TTC549 (cell line): ENCODE data around the gene ABCA2.

Experiments
- FAIRE-seq: peaks from 2 replicates; lab custom pipeline; 2012; peaks lifted over from hg19 to GRCh38; lab: Jason Lieb, UNC

The ABCA2 gene

DNA sequence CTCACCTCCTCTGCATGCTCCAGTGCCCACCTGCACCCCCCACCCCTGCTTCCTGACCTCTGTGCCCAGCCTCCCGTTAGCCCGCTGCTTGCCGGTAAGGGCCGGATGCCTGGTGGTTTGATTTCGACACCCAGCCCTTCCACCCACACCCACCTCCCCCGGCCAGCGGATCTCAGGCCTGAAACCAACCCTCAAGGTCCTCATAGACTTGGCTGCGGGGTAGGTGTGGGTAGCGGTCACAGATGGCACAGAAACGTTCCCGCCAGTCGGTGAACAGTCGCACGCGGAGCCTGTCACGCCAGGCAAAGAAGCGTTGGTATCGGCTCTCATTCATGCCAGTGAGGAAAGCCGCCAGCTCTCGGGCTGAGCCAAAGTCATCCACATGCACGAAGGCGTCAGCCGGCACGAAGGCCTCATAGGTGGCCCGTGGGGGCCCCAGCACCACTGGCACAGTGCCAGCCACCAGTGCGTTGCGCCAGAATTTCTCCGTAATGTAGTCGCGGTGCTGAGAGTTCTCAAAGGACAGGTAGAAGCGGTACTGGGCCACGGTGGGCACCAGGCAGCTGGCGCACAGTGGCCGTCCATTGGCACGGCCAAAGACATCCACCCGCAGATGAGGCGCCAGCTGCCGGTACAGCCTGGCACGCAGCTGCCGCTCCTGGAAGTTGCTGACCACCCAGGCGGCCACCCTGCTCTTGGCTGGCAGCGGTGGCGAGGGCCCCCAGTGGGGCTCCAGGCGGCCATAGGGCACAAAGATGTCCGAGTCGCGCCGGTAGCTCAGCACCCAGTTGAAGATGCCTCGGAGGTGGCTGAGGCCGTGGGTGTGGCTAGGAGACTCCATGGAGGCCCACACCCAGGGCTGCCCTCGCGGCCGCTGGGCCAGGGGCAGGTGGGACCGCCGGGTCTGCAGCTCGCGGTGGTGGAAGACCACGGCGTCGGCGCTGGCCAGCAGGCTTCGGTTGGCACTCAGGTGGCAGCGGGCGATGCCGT lies 2.8 kb upstream of the ABCA2 start:
- FAIRE-seq: no peak

- no peak for FAIRE-seq
Observed at GRCh38 chr9:137030006-137030405, 2.0 kb upstream of the ABCA2 start.

DNA sequence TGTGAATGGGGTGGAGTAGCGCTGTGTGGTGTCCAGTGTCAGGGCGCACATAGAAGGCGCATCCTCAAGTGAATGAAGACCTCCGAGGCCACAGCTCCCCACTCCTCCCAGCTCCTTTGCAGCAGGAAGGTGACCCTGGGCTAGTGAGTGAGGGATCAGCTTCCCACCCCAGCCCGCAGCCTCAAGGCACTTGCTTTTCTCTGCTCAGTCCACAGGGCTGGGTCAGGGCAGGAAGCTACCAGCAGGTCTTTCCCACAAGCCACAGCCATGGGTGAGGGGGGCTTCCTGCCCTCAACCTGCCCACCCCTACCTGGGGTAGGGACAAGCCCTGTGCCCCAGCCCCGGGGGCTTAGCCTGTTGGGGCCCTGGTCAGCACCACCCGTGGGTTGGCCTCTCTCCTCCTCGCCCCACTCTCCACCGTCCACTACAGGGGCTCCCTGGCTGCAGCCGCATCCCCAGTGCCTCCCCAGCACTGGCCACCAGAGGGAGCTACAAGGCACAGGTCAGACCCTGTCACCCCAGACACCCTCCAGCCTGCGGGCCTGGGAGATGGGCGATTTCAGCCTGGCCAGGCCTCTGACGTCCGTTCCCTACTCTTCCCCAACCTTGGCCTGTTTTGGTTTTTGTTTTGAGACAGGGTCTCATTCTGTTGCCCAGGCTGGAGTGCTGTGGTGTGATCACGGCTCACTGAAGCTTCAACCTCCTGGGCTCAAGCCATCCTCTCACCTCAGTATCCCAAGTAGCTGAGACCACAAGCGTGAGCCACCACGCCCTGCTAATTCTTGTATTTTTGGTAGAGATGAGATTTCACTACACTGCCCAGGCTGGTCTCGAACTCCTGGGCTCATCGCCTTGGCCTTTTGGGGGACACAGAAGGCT lies 1.3 kb upstream of the ABCA2 start:
- FAIRE-seq: no peak

DNA sequence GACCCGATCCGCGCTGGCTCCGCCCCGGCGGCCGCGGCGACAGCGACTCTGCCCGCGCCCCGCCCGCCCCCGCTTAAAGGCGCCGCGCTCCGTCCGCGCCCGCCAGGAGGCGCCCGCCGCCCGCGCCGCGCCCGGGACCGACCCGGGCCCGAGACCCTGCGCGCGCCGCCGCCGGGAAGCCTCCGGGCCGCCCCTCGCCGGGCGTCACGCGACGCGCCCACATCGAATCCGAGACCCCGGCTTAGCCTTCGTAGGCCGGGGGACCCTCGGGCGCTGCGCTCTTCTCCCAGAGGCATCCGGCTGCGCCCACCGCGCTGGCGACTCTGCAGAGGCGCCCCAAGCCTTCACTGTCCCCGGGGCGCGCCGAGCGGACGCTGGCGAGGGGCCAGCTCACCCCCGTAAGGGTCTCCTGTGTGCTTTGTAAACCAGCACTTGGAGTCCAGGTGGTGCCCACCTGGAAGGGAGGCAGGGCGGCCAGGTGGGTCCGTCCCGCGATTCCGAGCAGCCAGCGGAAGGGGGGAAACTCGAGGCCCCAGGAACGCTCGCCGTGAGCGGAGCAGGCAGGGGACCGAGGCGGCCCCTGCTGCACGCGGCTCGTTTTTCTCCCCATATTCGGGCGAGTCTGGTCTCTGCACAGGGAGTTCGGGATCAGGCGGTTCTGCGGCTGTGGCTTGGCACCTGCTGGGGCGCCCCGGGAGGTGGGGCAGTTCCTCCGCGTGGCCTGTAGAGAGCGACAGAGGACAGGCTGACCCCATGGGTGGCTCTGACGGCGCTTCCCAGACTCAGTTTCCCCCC lies 423 bp upstream of the ABCA2 start:
- no peak for FAIRE-seq

- FAIRE-seq: no peak
Observed at GRCh38 chr9:137026828-137027227, 1.2 kb downstream of the ABCA2 start.

- no peak for FAIRE-seq
Observed at GRCh38 chr9:137026384-137026783, 1.7 kb downstream of the ABCA2 start.

DNA sequence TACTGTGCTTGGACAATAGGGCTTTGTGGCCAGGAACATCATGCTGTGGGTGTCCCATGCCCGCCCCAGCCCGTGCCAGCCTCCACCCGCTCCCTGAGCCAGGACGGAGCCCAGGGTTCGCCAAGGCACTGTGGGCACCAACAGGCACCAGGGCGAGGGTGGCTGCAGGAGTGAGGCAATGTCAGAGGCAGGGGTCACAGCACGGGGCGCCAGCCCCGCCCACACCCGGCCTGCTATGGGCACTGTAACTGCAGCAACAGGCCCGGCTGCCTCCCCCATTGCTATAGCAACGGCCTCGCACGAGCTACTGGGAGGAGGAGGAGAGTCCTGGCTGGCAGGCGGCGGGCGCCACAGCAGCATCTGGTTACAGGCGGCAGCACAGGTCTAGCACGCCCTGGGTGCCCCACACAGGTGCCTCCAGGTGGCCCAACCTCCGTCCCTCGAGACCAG lies 2.5 kb downstream of the ABCA2 start:
- no peak for FAIRE-seq

- FAIRE-seq: no peak
Observed at GRCh38 chr9:137023583-137023991, 4.5 kb downstream of the ABCA2 start.

DNA sequence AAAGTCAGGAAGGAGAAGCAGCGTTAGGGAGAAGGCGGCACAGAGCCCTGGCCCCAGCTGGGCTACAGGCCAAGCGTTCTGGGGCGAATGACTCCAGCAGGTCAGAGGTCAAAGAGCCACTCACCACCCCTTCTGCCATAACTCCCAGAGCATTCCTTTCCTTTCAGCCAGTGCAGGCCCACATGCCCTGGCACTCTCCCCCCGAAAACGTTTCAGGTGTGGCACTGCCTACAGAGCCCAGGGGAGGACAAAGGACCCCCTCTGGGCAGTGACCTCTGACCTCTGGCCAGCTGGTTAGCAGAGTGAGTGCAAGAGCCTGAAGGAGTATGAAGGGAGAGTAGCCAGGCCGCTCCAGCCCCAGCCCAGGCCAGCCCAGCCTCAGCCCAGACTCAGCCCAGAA lies 4.9 kb downstream of the ABCA2 start:
- FAIRE-seq: no peak

DNA sequence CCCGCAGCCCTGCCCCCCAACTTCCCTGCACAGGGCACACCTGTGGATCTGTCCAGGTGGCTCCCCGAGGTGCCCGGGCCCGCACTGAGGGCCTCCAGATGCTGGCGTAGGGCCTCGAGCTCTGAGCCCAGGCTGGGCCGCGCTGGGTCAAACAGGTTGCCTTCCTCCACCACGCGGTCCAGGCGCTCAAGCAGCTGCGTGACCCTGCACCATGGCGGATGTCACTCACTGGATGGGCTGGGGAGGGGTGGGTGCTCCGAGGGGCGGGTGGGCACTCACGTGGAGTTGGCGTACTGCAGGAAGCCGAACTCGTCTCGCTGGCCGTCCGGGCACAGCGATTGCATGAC lies 5.4 kb downstream of the ABCA2 start:
- no peak for FAIRE-seq

DNA sequence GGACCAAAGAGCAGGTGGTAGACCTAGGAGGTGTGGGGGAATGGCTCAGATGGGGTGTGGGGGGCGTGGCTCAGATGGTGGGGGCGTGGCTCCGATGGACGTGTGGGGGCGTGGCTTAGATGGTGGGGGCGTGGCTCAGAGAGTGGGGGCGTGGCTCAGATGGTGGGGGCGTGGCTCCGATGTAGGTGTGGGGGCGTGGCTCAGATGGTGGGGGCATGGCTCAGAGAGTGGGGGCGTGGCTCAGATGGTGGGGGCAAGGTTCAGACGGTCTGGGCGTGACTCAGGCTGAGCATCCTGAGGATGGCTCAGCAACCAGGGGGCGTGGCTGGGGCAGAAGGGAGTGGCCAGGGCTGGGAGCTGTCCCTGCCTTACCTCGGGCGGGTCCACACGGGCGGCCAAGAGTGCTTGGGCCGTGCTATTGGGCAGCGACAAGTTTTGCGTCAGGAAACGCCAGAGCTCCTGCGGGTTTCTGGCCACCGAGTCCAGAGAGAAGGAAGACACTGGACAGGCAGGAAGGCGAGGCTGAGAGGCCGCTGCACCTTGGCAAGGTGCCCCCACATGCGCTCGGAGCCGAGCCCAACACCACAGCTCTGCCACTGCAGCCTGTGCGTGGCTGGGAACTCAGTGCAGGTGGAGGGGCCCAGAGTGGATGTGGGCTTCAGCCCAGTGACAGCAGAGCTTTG lies 5.9 kb downstream of the ABCA2 start:
- peak; percentile 41 for FAIRE-seq

- FAIRE-seq: no peak
Observed at GRCh38 chr9:137021568-137021978, 6.5 kb downstream of the ABCA2 start.

GRCh38 chr9:137020771-137021567 lies 7.1 kb downstream of the ABCA2 start:
- no peak for FAIRE-seq

DNA sequence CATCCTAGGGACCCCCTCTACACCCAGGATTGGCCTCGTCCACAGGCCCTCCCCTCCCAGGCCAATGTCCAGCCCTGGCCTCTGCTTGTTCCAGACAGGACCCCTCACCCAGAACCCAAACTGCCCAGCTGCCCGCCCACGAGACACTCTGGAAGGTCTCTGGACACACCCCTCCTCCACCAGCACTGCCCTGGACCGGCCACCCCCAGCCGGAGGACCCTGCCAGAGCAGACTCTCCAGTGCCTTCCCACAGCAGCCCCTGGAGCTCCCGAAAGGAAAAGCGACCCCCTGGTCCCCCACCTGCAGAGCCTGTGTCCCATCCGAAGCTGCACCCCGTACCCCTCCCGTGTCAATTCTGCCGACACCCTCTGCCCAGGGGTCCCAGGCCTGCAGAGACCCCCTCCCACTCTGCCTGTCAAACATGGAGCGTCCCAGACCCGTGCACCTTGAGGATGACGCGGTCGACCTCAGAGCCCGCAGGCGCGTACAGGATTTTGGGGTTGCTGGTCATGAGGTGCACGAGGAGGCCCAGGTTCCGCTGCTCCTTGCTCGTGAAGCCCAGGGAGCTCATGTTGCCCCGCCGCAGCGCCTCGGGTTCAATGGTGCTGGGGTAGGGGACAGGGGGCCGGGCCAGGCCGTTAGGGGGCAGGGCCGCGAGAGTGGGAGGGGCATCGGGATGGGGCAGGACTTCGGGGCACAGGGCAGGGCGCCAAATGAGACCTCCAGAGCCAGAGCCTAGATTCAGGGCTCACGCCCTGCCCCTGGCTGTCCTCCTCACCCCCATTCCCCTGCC lies 8.0 kb downstream of the ABCA2 start:
- FAIRE-seq: no peak

DNA sequence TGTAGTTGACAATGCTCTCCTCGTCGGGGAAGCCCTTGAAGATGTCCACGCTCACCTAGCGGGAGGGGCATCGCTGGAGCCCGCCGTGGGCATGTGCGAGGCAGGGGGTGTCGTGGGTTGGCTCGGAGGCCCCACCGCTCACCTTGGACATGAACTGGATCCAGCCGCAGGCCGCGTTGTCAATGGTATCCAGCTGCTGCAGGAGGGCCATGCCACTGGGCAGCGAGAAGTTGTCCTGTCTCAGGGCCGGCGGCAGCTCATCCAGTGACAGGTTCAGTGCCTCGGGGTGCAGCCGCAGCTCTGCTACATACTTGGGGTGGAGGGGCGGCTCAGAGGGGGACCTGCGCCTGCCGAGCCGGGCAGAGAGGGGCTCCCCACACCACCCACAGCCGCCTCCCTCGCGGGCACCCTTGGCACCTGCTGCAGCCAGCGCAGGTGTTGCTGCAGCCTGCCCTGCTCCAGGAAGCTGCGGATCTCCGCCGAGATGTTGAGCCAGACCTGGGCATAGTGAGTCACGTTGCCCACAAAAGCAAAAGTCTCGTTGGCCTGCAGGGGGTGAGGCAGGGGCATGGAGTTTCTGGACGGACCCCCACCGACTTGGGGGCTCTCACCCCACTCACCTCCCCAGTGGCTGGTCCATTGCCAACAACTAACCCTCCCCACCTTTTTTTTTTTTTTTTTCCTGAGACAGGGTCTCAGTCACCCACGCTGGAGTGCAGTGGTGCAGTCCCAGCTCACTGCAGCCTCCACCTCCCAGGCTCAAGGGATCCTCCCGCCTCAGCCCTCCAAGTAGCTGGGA lies 9.1 kb downstream of the ABCA2 start:
- FAIRE-seq: no peak

DNA sequence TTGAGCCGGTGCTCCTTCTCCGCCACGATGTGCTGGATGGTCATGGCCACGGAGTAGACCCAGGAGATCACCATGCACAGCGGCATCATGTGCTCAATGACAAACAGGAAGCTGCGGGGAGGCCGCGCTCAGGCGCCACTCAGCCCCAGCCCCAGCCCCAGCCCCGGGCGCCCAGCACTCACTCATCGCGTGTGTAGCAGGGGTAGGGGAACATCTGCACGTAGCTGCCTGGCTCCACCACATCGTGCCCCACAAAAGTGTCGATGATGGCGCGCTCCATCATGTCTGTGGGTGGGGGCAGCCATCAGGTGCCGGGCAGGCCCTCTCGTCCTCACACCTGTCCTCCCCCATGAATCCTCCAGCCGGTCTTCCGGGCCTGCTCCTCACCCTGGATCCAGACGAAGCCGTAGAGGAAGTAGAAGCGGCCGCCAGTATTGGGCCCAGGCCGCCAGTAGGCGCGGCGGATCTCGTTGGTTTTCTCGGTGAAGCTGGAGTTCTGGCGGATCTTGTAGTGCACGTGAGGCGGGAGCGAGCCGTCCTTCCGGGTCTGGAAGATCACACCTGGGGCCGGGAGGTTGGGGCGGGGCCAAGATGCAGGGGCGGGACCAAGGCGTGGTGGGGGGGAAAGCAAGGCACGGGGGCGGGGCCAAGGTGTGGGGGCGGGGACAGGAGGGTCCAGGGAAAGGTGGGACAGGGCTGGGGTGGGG lies 10.1 kb downstream of the ABCA2 start:
- no peak for FAIRE-seq

GRCh38 chr9:137017071-137017470 lies 11.0 kb downstream of the ABCA2 start:
- no peak for FAIRE-seq

DNA sequence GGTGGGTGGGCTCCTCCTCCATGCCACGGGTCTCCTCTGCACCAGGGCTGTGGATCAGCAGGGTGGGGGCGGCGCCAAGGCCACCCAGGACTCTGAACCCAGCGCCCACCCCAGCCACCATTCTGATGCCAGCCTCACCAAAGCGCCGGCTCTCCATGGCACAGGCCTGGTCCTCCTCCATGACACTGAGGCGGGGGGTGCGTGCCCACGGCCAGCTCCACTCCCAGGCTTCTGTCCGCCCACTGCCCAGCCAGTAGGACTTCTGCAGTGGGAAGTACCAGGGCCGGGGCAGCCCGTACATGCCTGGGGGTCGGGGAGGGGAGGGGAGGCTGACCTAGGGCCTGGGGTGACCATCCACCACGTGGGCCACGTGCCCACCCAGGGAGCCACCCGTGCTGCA lies 11.6 kb downstream of the ABCA2 start:
- no peak for FAIRE-seq

DNA sequence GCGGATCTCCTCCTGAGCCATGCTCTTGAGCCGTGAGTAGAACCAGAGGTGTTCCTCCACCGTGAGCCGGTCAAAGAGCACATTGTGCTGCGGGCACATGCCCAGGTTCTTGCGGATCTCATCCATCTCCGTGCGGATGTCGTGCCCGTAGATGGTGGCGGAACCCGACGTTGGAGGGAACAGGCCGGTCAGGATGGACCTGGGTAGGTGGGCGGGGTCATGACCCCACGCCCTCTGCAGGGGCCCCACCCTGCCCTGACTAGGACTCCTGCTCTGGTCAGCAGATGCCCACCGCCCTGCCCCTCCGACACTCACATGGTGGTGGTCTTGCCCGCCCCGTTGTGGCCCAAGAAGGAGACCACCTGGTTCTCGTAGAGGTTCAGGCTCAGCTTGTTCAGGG lies 12.1 kb downstream of the ABCA2 start:
- FAIRE-seq: no peak
